ENCODE results near the gene DECR2. TPM values are rescaled to one million over a fixed set of nuclear protein-coding genes. Genes with fewer than 3 reads are reported as not detected.
"Not testable (repeated sequence)": the region's sequence is repeated elsewhere in the genome, so short reads cannot be mapped to it uniquely, and the experiment has no call there.

DECR2 gene
- total and polyA plus RNA-seq, 2 donors from 2014 or later, result 23.8 to 58.9 TPM

DNA sequence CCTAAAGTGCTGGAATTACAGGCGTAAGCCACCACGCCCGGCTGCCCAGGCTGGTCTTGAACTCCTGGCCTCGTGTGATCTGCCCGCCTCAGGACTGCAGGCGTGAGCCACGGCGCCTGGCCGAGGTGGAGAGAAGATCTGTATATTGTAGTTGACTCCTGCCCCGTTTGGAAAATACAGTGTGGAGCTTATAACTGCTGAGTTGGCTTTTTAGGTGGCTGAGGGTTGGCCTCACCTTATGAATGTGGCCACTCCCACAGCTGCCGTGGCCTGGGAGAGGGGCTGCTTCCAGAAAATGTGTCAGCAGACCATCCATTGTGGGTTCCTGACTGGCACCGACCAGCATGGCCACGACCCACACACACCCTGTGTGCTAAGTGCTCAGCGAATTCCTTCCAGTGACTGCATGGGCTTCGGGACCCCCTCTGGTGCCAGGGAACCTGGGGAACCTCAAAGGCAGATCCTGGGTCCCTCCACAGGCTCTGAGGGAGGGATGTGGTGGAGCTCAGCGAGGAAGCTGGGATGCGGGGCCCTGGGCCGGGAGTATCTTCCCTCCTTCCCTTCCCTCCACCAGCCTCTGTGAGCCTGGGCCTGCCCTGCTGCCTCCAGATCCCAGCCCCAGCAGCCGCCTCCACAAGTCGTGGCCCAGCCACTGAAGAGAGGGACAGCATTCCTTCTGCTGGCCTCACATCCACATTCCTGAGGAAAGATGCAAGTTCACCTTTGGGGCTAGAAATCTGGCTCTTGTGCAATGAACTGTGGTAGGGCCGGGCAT is 12.9 kb downstream of the DECR2 start:
- no peak overlapping the region for H3K4me3 ChIP-seq (ENCODE audit: low read length in 3 of 3)
- intact Hi-C loops (cut with DNase I), result no loop called here
- H3K27ac ChIP-seq (ENCODE audit: low read depth in 2 of 2, low read length in 2 of 2), result no peak overlapping the region
- H3K9ac ChIP-seq (ENCODE audit: low read length in 3 of 3), result no peak overlapping the region
- H3K4me1 ChIP-seq (ENCODE audit: control insufficient read depth in 2 of 3, insufficient read depth in 2 of 3, low read depth in 1 of 3, low read length in 3 of 3), result no peaks in the 10 kb centered on the region
- H3K27me3 ChIP-seq (ENCODE audit: control insufficient read depth, insufficient read depth, low read length), result no peaks in the 10 kb centered on the region
- H3K9me3 ChIP-seq (ENCODE audit: control insufficient read depth in 2 of 3, insufficient read depth in 1 of 3, low read length in 3 of 3), result no peaks in the 10 kb centered on the region
- TF ChIP-seq, protein P1, sequence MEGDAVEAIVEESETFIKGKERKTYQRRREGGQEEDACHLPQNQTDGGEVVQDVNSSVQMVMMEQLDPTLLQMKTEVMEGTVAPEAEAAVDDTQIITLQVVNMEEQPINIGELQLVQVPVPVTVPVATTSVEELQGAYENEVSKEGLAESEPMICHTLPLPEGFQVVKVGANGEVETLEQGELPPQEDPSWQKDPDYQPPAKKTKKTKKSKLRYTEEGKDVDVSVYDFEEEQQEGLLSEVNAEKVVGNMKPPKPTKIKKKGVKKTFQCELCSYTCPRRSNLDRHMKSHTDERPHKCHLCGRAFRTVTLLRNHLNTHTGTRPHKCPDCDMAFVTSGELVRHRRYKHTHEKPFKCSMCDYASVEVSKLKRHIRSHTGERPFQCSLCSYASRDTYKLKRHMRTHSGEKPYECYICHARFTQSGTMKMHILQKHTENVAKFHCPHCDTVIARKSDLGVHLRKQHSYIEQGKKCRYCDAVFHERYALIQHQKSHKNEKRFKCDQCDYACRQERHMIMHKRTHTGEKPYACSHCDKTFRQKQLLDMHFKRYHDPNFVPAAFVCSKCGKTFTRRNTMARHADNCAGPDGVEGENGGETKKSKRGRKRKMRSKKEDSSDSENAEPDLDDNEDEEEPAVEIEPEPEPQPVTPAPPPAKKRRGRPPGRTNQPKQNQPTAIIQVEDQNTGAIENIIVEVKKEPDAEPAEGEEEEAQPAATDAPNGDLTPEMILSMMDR (IDR thresholded peaks at IDR 0.05; ENCODE audit: borderline replicate concordance, extremely low read depth, insufficient read depth), result no peak
- DNase-seq, result no peak
- peaks cover 0 to 3% (median 0%) of the 10 kb centered on the region in 3 donors for H3K36me3 ChIP-seq (ENCODE audit: control insufficient read depth in 2 of 3, insufficient read depth in 3 of 3, low read length in 3 of 3)
- no peak for FAIRE-seq

DNA sequence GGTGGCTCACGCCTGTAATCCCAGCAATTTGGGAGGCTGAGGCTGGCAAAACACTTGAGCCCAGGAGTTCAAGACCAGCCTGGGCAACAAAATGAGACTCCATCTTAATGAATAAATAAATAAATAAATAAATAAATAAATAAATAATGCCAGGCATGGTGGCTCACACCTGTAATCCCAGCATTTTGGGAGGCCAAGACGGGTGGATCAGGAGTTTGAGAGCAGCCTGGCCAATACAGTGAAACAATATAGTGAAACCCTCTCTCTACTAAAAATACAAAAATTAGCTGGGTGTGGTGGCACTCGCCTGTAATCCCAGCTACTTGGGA is 13.4 kb downstream of the DECR2 start:
- H3K4me1 ChIP-seq (ENCODE audit: control insufficient read depth in 2 of 3, insufficient read depth in 2 of 3, low read depth in 1 of 3, low read length in 3 of 3); H3K27ac ChIP-seq (ENCODE audit: low read depth in 2 of 2, low read length in 2 of 2); H3K9me3 ChIP-seq (ENCODE audit: control insufficient read depth in 2 of 3, insufficient read depth in 1 of 3, low read length in 3 of 3); H3K27me3 ChIP-seq (ENCODE audit: control insufficient read depth, insufficient read depth, low read length); H3K9ac ChIP-seq (ENCODE audit: low read length in 3 of 3); H3K4me3 ChIP-seq (ENCODE audit: low read length in 3 of 3); H3K36me3 ChIP-seq (ENCODE audit: control insufficient read depth in 2 of 3, insufficient read depth in 3 of 3, low read length in 3 of 3); FAIRE-seq; DNase-seq; intact Hi-C loops (cut with DNase I): not testable (repeated sequence)

DNA sequence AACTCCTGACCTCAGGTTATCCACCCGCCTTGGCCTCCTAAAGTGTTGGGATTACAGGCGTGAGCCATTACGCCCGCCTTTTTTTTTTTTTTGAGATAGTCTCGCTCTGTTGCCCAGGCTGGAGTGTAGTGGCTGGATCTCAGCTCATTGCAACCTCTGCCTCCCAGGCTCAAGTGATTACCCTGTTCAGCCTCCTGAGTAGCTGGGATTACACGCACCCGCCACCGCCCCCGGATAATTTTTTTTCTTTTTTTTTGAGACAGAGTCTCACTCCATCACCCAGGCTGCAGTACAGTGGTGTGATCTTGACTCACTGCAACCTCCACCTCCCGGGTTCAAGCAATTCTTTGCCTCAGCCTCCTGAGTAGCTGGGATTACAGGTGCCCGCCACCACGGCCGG is 20.5 kb downstream of the DECR2 start:
- DNase-seq; H3K4me3 ChIP-seq (ENCODE audit: low read length in 3 of 3); FAIRE-seq: not testable (repeated sequence)

DNA sequence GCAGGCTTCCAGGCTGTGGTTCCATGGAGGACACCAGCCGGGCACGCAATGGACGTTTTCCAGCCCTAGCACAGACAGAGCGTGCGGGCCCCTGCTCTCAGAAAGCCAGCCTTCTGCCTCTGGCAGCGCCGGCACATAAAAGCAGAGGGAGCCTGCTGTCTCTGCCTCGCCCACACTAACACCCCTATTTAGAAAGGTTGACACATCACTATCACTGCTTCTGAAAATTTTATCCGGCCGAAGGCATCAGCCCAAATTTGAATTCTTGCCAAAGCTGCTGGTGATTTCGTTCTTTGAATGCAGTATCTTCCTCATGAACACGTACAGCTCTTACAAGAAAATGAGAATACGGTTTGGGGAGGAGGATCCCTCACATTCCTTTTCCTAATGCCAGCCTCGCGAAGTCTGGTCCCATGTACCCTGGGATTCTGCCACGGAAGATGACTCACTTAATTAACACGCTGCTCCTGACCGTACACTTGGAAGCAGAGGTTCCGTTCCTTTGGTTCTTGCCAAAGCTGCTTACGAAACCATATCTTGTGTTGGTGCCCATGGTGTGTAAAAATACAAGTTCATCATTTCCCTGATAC is 22.4 kb downstream of the DECR2 start:
- no peak for DNase-seq
- FAIRE-seq, result no peak
- no peaks in the 10 kb centered on the region for H3K9me3 ChIP-seq (ENCODE audit: control insufficient read depth in 2 of 3, insufficient read depth in 1 of 3, low read length in 3 of 3)

More for the DNA sequence above, 20.5 kb downstream of the DECR2 start:
- intact Hi-C loops (cut with DNase I); H3K9ac ChIP-seq (ENCODE audit: low read length in 3 of 3); H3K27ac ChIP-seq (ENCODE audit: low read depth in 2 of 2, low read length in 2 of 2); H3K36me3 ChIP-seq (ENCODE audit: control insufficient read depth in 2 of 3, insufficient read depth in 3 of 3, low read length in 3 of 3); H3K9me3 ChIP-seq (ENCODE audit: control insufficient read depth in 2 of 3, insufficient read depth in 1 of 3, low read length in 3 of 3); H3K27me3 ChIP-seq (ENCODE audit: control insufficient read depth, insufficient read depth, low read length): not testable (repeated sequence)
- H3K4me1 ChIP-seq (ENCODE audit: control insufficient read depth in 2 of 3, insufficient read depth in 2 of 3, low read depth in 1 of 3, low read length in 3 of 3), result peaks cover 0 to 12% (median 8%) of the 10 kb centered on the region in 3 donors

More for the DNA sequence above, 22.4 kb downstream of the DECR2 start:
- TF ChIP-seq, protein P1 (IDR thresholded peaks at IDR 0.05; ENCODE audit: borderline replicate concordance, extremely low read depth, insufficient read depth), result no peak
- peak overlapping the region in 1 of 3 donors; percentile 86 for H3K9ac ChIP-seq (ENCODE audit: low read length in 3 of 3)
- no peaks in the 10 kb centered on the region for H3K36me3 ChIP-seq (ENCODE audit: control insufficient read depth in 2 of 3, insufficient read depth in 3 of 3, low read length in 3 of 3)
- intact Hi-C loops (cut with DNase I), result no loop called here
- no peaks in the 10 kb centered on the region for H3K27me3 ChIP-seq (ENCODE audit: control insufficient read depth, insufficient read depth, low read length)
- peak overlapping the region in 1 of 2 donors; percentile 95 for H3K27ac ChIP-seq (ENCODE audit: low read depth in 2 of 2, low read length in 2 of 2)
- H3K4me1 ChIP-seq (ENCODE audit: control insufficient read depth in 2 of 3, insufficient read depth in 2 of 3, low read depth in 1 of 3, low read length in 3 of 3), result peaks cover 0 to 17% (median 15%) of the 10 kb centered on the region in 3 donors
- H3K4me3 ChIP-seq (ENCODE audit: low read length in 3 of 3), result peak overlapping the region in 2 of 3 donors; percentile 76

Measured in kidney (tissue), 14 donors.